LNCAP (cell line): ENCODE results near the gene NEFH.
"Not testable (repeated sequence)": the region's sequence is repeated elsewhere in the genome, so short reads cannot be mapped to it uniquely, and the experiment has no call there.

Source experiments
- TF ChIP-seq, protein P1 (sequence below): fragments of 450-650 bp; IDR thresholded peaks from 2 replicates; pipeline ENCODE4 v1.5.1; 2017; ENCODE audit warnings: mild to moderate bottlenecking

The NEFH gene, protein sequence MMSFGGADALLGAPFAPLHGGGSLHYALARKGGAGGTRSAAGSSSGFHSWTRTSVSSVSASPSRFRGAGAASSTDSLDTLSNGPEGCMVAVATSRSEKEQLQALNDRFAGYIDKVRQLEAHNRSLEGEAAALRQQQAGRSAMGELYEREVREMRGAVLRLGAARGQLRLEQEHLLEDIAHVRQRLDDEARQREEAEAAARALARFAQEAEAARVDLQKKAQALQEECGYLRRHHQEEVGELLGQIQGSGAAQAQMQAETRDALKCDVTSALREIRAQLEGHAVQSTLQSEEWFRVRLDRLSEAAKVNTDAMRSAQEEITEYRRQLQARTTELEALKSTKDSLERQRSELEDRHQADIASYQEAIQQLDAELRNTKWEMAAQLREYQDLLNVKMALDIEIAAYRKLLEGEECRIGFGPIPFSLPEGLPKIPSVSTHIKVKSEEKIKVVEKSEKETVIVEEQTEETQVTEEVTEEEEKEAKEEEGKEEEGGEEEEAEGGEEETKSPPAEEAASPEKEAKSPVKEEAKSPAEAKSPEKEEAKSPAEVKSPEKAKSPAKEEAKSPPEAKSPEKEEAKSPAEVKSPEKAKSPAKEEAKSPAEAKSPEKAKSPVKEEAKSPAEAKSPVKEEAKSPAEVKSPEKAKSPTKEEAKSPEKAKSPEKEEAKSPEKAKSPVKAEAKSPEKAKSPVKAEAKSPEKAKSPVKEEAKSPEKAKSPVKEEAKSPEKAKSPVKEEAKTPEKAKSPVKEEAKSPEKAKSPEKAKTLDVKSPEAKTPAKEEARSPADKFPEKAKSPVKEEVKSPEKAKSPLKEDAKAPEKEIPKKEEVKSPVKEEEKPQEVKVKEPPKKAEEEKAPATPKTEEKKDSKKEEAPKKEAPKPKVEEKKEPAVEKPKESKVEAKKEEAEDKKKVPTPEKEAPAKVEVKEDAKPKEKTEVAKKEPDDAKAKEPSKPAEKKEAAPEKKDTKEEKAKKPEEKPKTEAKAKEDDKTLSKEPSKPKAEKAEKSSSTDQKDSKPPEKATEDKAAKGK

DNA sequence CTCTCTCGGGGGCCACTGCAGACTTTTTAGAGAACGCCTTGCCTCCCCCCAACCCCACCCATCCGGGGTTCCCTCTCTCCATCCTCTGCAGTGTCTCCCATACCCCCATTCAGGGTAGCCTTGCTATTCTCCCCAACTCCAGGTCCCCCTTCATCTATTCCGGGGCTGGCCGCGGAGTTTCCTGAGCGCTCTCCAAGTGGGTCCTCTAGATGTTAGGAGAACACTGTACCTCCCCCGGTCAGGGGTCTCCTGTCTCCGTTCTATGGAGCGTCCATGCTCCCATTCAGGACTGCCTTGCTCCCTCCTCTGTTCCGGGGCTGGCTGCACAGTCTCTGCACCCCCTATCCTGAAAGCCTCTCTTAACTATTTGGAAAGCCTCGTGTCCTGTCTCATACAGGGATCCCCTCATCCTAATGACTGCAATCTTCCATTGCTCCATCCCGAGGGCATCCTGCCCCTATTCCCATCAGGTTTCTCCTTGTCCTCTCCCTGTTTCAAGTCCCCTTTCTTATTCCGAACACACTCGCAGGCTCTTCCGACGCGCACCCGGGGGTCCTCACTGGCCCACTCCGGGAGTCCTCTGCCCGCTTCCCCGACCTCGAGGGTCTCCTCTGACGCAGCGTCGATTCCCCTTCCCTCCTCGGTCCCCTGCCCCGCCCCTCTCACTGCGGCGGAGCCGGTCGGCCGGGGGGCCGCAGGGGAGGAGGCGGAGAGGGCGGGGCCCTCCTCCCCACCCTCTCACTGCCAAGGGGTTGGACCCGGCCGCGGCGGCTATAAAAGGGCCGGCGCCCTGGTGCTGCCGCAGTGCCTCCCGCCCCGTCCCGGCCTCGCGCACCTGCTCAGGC, at the start of gene NEFH:
TSS of gene NEFH (plus strand) at position 802 of the 845 bp plus-strand sequence. CDS start 45 bp downstream, outside the sequence.
- TF ChIP-seq, protein P1, sequence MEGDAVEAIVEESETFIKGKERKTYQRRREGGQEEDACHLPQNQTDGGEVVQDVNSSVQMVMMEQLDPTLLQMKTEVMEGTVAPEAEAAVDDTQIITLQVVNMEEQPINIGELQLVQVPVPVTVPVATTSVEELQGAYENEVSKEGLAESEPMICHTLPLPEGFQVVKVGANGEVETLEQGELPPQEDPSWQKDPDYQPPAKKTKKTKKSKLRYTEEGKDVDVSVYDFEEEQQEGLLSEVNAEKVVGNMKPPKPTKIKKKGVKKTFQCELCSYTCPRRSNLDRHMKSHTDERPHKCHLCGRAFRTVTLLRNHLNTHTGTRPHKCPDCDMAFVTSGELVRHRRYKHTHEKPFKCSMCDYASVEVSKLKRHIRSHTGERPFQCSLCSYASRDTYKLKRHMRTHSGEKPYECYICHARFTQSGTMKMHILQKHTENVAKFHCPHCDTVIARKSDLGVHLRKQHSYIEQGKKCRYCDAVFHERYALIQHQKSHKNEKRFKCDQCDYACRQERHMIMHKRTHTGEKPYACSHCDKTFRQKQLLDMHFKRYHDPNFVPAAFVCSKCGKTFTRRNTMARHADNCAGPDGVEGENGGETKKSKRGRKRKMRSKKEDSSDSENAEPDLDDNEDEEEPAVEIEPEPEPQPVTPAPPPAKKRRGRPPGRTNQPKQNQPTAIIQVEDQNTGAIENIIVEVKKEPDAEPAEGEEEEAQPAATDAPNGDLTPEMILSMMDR = no peak

DNA sequence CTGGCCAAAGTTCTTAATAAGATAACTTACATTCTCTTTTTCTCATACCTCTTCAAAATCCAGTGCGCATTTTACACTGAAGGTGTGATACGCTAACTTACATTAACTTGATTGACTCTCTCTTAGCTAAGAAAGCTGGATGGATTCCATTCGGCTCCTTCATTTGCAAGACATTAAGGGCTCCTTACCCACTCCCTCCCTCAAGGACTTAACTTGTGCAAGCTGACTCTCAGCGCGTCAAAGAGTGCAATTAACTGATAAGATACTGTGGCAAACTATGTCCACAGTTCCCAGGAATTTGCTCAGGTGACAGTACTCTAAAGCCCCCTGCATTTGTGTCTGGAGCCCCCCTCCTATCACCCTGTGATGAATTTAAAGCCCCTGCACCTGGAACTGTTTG, 48.0 kb upstream of the NEFH start:
- TF ChIP-seq, protein P1 = no peak

DNA sequence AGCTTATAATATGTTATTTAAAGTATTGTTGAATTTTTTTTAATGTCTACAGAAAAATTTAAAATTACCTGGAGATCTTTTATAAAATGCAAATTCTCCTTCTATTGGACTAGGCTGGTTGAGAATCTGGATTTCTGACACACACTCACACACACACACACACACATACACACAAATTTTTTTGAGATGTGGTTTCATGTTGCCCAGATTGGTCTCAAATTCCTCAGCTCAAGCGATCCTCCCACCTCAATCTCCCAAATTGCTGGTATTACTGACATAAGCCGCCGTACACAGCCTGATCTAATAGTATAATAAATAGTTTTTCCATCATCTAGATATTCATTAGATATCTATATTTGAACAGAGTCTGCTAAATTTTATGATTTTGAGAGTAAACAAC, 46.2 kb upstream of the NEFH start:
- TF ChIP-seq, protein P1 = no peak

DNA sequence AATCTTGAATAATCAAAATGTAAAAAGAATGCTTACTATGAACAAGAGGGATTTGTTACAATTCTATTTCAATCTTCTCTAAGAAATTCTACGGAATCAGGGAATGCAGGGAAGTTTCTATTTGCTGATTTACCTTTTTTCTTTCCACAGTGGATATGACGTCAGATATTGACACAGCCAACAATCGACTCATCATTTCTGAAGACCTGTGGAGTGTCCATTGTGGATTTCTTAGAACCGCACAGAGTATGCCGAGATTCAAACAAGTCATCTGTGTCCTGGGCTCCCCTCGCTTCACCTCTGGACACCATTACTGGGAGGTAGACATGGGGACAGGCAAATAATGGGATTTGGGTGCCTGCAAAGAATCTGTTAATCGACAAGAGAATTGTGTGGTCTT, 45.7 kb upstream of the NEFH start:
- TF ChIP-seq, protein P1 = no peak

DNA sequence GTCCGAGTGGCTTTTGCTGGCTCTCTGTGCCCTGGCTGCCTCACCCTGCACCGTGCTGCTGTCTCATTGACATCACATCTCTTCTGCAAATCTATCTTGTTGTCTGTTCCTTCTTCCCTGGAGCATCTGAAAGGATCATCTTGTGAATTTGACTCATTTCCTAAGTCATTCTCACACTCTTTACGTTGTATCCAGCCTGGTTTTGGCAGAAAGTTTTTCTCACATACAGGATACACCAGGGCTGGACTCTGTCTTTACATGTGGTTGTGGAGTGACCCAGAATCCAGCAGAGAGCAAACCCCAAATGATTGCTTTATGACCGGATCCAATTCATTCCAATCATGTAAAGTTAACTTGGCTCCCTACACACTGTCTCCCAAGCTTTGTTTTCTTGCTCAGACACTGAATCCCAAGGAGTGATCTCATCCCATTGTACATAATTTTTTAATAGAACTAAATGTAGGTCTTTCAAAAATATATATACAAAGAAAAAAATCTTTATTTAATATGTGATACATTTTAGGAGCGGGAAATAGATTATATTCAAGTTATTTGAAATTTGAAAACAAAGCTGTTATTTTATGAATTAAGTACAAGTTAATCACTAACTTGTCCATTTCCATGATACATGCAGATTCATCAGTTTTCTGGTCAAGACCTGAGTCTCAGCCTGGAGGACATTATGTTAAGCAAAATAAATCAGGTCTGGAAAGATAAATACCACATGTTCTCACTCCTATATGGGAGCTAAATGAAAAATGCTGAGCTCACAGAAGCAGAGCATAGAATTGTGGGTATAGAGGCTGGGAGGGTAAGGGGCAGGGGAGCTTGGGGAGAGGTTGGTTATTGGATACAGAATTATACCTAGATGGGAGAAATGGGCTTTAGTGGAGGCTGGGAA, 44.5 kb upstream of the NEFH start:
- TF ChIP-seq, protein P1 = no peak

DNA sequence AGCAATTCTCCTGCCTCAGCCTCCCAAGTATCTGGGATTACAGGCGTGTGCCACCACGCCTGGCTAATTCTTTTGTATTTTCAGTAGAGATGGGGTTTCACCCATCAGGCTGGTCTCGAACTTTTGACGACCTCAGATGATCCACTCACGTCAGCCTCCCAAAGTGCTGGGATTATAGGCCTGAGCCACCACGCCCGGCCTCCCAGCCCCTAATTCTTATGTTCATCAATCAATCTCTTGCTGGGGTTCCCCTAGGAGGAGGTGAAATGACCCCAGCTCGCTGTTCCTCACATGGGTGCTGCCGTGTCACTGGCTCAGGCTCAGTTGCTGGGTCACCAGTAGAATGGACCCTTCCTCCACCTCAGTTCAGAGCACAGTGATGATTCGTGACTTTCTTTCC, 41.7 kb upstream of the NEFH start, which contains the start of gene RFPL1:
TSS of gene RFPL1 (plus strand) at position 301 of the 400 bp plus-strand sequence.
- TF ChIP-seq, protein P1 = not testable (repeated sequence)
